Liver (tissue), 9 donors: Measurements from ENCODE around the gene EGFLAM. TPM values are rescaled to one million over a fixed set of nuclear protein-coding genes. Genes with fewer than 3 reads are reported as not detected.

ENCODE experiments used
- DNase-seq: peaks from one replicate; pipeline ENCODE4 v3.0.0-alpha.2; 2017; ENCODE audit warnings: low spot score
- H3K27ac ChIP-seq, 2 donors: one replicate each; pipeline ENCODE4 v1.7.0; 2013; ENCODE audit warnings: inconsistent platforms in 2 of 2, low read length in 2 of 2, control low read depth in 1 of 2, low read depth in 1 of 2, mild to moderate bottlenecking in 1 of 2
- H3K27me3 ChIP-seq, 4 donors: one replicate each; pipeline versions ENCODE4 v1.6.1 to v1.7.0; 2013; ENCODE audit warnings: low read length in 3 of 4, inconsistent platforms in 1 of 4, mild to moderate bottlenecking in 1 of 4, moderate library complexity in 1 of 4; ENCODE audit not compliant: control insufficient read depth in 4 of 4, insufficient read depth in 4 of 4
- H3K36me3 ChIP-seq, 4 donors: one replicate each; pipeline versions ENCODE4 v1.6.1 to v1.7.0; 2013; ENCODE audit warnings: low read length in 3 of 4, mild to moderate bottlenecking in 3 of 4, low read depth in 1 of 4, moderate library complexity in 1 of 4; ENCODE audit not compliant: control insufficient read depth in 4 of 4, insufficient read depth in 3 of 4
- H3K4me1 ChIP-seq, 4 donors: one replicate each; pipeline versions ENCODE4 v1.6.1 to v1.7.0; 2013; ENCODE audit warnings: low read length in 3 of 4, mild to moderate bottlenecking in 3 of 4, moderate library complexity in 1 of 4; ENCODE audit not compliant: control insufficient read depth in 4 of 4, insufficient read depth in 4 of 4
- H3K4me3 ChIP-seq, 3 donors: one replicate each; pipeline versions ENCODE4 v1.6.1 to v1.7.0; 2013; ENCODE audit warnings: low read length in 3 of 3, control low read depth in 1 of 3, low read depth in 1 of 3, mild to moderate bottlenecking in 1 of 3
- H3K9ac ChIP-seq, 2 donors: one replicate each; pipeline ENCODE4 v1.7.0; 2013; ENCODE audit warnings: low read length in 2 of 2, mild to moderate bottlenecking in 2 of 2, moderate library complexity in 2 of 2, control low read depth in 1 of 2, low read depth in 1 of 2
- H3K9me3 ChIP-seq, 4 donors: one replicate each; pipeline versions ENCODE4 v1.6.1 to v1.7.0; 2013; ENCODE audit warnings: low read length in 3 of 4; ENCODE audit not compliant: control insufficient read depth in 4 of 4
- ATF3 ChIP-seq: IDR thresholded peaks from 2 replicates; pipeline ENCODE4 v1.6.1; 2016; ENCODE audit warnings: antibody characterized with exemption
- EGR1 ChIP-seq, 2 donors: IDR thresholded peaks; 2 replicates each; pipeline ENCODE4 v1.6.1; 2016 to 2018; ENCODE audit warnings: antibody characterized with exemption in 2 of 2, low read depth in 2 of 2
- HNF4A ChIP-seq, 2 donors: conservative IDR thresholded peaks; 2 replicates each; pipeline ENCODE4 v1.6.1; 2016; ENCODE audit warnings: antibody characterized with exemption in 2 of 2, mild to moderate bottlenecking in 2 of 2
- HNF4G ChIP-seq: IDR thresholded peaks from 2 replicates; pipeline ENCODE4 v1.6.1; 2016; ENCODE audit warnings: antibody characterized with exemption
- MAX ChIP-seq: IDR thresholded peaks from 2 replicates; pipeline ENCODE4 v1.6.1; 2016; ENCODE audit warnings: antibody characterized with exemption
- NR2F2 ChIP-seq: IDR thresholded peaks from 2 replicates; pipeline ENCODE4 v1.6.1; 2016; ENCODE audit warnings: antibody characterized with exemption
- RAD21 ChIP-seq, 2 donors: IDR thresholded peaks; 2 replicates each; pipeline ENCODE4 v1.6.1; 2016; ENCODE audit warnings: antibody characterized with exemption in 2 of 2, mild to moderate bottlenecking in 2 of 2
- REST ChIP-seq: IDR thresholded peaks from 2 replicates; pipeline ENCODE4 v1.6.1; 2016; ENCODE audit warnings: antibody characterized with exemption, mild to moderate bottlenecking
- RXRA ChIP-seq, 2 donors: IDR thresholded peaks; 2 replicates each; pipeline ENCODE4 v1.6.1; 2017 to 2018; ENCODE audit warnings: antibody characterized with exemption in 2 of 2, mild to moderate bottlenecking in 1 of 2
- TAF1 ChIP-seq: conservative IDR thresholded peaks from 2 replicates; pipeline ENCODE4 v1.6.1; 2016; ENCODE audit warnings: antibody characterized with exemption, mild to moderate bottlenecking
- YY1 ChIP-seq: IDR thresholded peaks from 2 replicates; pipeline ENCODE4 v1.6.1; 2016; ENCODE audit warnings: antibody characterized with exemption, mild to moderate bottlenecking
- WGBS: extraction: QIAGEN DNeasy Blood & Tissue Kit; methylation state at CpG from one replicate; pipeline ENCODE4 v1.1.7; 2013; 5-methylcytosine and 5-hydroxymethylcytosine counted together
- polyA plus RNA-seq, 2 donors: library from polyadenylated mRNA; stranded (reverse) in 1 of 2; unstranded in 1 of 2; fragments of 200-250 nt in 1 of 2; fragments of >200 nt in 1 of 2; fragmentation: Nextera tagmentation in 1 of 2; extraction: Ambion mirVana in 1 of 2; gene quantifications; one replicate each; pipeline versions ENCODE4 v1.2.1 to v1.2.3, GENCODE V29; 2013 to 2015
- total RNA-seq, 2 donors: library from RNA; depleted of rRNA; stranded (reverse); fragments of >200 nt; gene quantifications; one replicate each; pipeline ENCODE4 v1.2.3, GENCODE V29; 2014
- TF ChIP-seq, protein P1 (sequence below): IDR thresholded peaks from 2 replicates; pipeline ENCODE4 v1.6.1; 2016; ENCODE audit warnings: antibody characterized with exemption
- donor health status: healthy.
- donor health status: healthy.
- donor health status: healthy.
- donor health status: healthy.
- donor health status: healthy.

The EGFLAM gene
- total and polyA plus RNA-seq, 4 donors = 1.1 to 4.9 (median 1.9) TPM

DNA sequence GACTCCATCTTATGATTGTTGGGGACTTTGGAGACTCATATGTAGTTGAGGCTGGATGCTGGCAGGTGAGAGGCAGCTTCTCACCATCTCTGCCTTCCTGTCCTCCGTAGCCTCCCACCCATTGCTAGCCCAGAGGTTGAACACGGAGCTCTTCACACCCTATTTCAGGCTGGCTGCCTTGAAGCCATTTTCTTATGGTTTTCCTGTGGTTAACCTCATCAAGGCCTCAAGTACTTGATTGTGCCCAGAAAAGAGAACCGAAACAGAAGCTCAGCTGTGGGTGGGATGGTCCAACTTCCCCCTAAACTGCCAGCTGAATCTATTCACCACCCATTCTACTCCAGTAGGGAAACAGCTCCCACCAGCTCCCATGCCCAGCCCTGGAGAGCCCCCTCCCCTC, 195.1 kb downstream of the EGFLAM start:
- Histone ChIP-seq H3K9me3 (no peaks in the 10 kb centered on the region), H3K4me3 (no peak overlapping the region), H3K27me3 (peaks cover 0 to 2% (median 0%) of the 10 kb centered on the region in 4 donors), H3K27ac (no peak overlapping the region), H3K9ac (no peak overlapping the region), H3K4me1 (no peaks in the 10 kb centered on the region), H3K36me3 (no peaks in the 10 kb centered on the region)
- DNase-seq = no peak
- TF ChIP-seq REST = no peak
- TF ChIP-seq HNF4G = no peak
- TF ChIP-seq ATF3 = no peak
- TF ChIP-seq HNF4A (conservative IDR thresholded peaks at IDR 0.05) = no peak
- no peak for TF ChIP-seq TAF1
- TF ChIP-seq MAX = no peak
- no peak for TF ChIP-seq NR2F2
- 73% methylated on average over 3 of the region's 3 CpGs for WGBS

DNA sequence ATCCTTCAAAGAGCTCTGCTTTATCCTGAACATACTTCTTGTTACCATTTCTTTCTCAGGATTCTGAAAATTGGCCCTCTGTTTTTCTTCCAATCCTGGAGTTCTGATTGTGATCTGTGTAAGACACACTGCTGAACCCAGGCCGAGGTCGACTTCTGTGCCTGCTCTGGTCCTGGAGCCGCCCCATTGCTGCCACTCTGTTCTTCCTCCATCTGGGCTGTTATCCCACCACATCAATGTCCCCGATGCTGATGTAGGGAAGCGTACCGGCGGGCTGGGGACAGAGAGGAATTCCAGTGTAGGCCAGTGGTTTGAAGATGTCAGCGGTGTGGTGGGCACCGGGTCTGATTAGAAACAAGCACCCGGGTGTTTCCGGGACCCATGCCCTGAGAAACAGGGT, 195.6 kb downstream of the EGFLAM start:
- no peak overlapping the region for H3K9ac ChIP-seq
- no peaks in the 10 kb centered on the region for H3K36me3 ChIP-seq
- TF ChIP-seq EGR1 (IDR thresholded peaks at IDR 0.05; ENCODE audit: low read depth in 2 of 2) = no peak
- no peak for TF ChIP-seq HNF4A (conservative IDR thresholded peaks at IDR 0.05)
- TF ChIP-seq, protein P1, sequence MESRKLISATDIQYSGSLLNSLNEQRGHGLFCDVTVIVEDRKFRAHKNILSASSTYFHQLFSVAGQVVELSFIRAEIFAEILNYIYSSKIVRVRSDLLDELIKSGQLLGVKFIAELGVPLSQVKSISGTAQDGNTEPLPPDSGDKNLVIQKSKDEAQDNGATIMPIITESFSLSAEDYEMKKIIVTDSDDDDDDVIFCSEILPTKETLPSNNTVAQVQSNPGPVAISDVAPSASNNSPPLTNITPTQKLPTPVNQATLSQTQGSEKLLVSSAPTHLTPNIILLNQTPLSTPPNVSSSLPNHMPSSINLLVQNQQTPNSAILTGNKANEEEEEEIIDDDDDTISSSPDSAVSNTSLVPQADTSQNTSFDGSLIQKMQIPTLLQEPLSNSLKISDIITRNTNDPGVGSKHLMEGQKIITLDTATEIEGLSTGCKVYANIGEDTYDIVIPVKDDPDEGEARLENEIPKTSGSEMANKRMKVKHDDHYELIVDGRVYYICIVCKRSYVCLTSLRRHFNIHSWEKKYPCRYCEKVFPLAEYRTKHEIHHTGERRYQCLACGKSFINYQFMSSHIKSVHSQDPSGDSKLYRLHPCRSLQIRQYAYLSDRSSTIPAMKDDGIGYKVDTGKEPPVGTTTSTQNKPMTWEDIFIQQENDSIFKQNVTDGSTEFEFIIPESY = no peak
- H3K4me1 ChIP-seq = no peaks in the 10 kb centered on the region
- DNase-seq = no peak
- H3K27me3 ChIP-seq = peaks cover 0 to 2% (median 0%) of the 10 kb centered on the region in 4 donors
- WGBS = 91% methylated on average over 11 of the region's 11 CpGs
- no peak overlapping the region for H3K4me3 ChIP-seq
- H3K27ac ChIP-seq = no peak overlapping the region
- H3K9me3 ChIP-seq = no peaks in the 10 kb centered on the region

DNA sequence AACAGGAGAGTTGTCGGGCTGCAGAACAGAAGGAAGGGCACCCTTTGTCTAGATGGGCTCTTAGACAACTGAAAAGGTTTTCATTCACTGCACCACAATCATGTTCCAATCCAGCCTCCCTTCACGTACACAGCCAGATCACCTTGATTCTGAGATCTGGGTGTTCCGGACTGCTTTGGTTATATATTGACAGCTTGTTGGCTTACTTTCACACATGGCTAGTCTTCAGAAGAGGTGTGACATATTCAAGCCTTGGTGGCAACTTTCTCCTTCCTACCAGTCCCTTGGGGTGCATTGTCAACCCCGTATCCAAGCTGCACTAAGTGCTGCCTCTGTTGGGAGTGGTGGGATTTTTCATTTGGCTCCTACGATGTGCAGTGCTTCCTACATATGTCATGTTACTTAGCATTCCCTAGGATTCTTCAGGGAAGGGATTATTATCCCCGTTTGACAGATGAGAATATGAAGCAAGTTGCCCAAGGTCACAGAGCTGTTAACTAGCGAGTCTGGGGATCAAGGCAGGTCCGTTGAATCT, 197.5 kb downstream of the EGFLAM start:
- Histone ChIP-seq H3K27ac (no peak overlapping the region), H3K4me3 (no peak overlapping the region), H3K9ac (no peak overlapping the region), H3K4me1 (no peaks in the 10 kb centered on the region), H3K36me3 (no peaks in the 10 kb centered on the region), H3K9me3 (no peaks in the 10 kb centered on the region), H3K27me3 (peaks cover 0 to 10% (median 0%) of the 10 kb centered on the region in 4 donors)
- no peak for TF ChIP-seq RXRA (IDR thresholded peaks at IDR 0.05)
- no peak for TF ChIP-seq MAX
- TF ChIP-seq YY1 = no peak
- no peak for TF ChIP-seq EGR1 (IDR thresholded peaks at IDR 0.05; ENCODE audit: low read depth in 2 of 2)
- TF ChIP-seq RAD21 (IDR thresholded peaks at IDR 0.05) = no peak
- peak; percentile 8 for DNase-seq
- WGBS = 69% methylated on average over 8 of the region's 8 CpGs
